Astrocyte of the spinal cord (primary cell): ENCODE data around the gene ARSB.
"Not testable (repeated sequence)": the region's sequence is repeated elsewhere in the genome, so short reads cannot be mapped to it uniquely, and the experiment has no call there.

Experiments used
- DNase-seq: peaks from one replicate; pipeline ENCODE4 v3.0.0; 2011; ENCODE audit warnings: low read depth, low spot score
- H3K4me3 ChIP-seq: 2 replicates; pipeline ENCODE4 v1.5.1; 2011; ENCODE audit warnings: low read depth, mild to moderate bottlenecking, low read length, moderate library complexity
- CTCF ChIP-seq: IDR thresholded peaks from 2 replicates; pipeline ENCODE4 v1.5.1; 2012; ENCODE audit warnings: low read depth, mild to moderate bottlenecking, low read length, inconsistent platforms
- in situ Hi-C: cut with HindIII; loops from 2 replicates; pipeline ENCODE4 v1.10.0; 2017; ENCODE audit warnings: low sequenced_read_pairs

ARSB gene

GRCh38 chr5:78879516-78879915 lies 105.6 kb downstream of the ARSB start:
- in situ Hi-C loops, result no loop called here
- no peak for DNase-seq
- H3K4me3 ChIP-seq, result no peak overlapping the region
- TF ChIP-seq CTCF, result no peak

- in situ Hi-C loops, H3K4me3 ChIP-seq, DNase-seq: not testable (repeated sequence)
These were observed 119.0 kb downstream of the ARSB start for GRCh38 chr5:78866076-78866475.

GRCh38 chr5:78858364-78858763 lies 126.7 kb downstream of the ARSB start:
- no peak for DNase-seq
- in situ Hi-C loops, result no loop called here
- TF ChIP-seq CTCF, result no peak
- H3K4me3 ChIP-seq, result no peak overlapping the region

GRCh38 chr5:78855026-78855425 lies 130.1 kb downstream of the ARSB start:
- no peak overlapping the region for H3K4me3 ChIP-seq
- no peak for TF ChIP-seq CTCF
- no peak for DNase-seq
- in situ Hi-C loops, result no loop called here

GRCh38 chr5:78851891-78852290 lies 133.2 kb downstream of the ARSB start:
- in situ Hi-C loops, DNase-seq, H3K4me3 ChIP-seq: not testable (repeated sequence)

- TF ChIP-seq CTCF, result no peak
- no peak for DNase-seq
- H3K4me3 ChIP-seq, result no peak overlapping the region
- in situ Hi-C loops, result no loop called here
These were observed 139.6 kb downstream of the ARSB start for GRCh38 chr5:78845470-78845869.

- in situ Hi-C loops, result no loop called here
- H3K4me3 ChIP-seq, result no peak overlapping the region
- no peak for TF ChIP-seq CTCF
- DNase-seq, result no peak
These were observed 141.7 kb downstream of the ARSB start for GRCh38 chr5:78843436-78843835.

- no peak for TF ChIP-seq CTCF
- H3K4me3 ChIP-seq, result no peak overlapping the region
- in situ Hi-C loops, result no loop called here
- DNase-seq, result no peak
These were observed 143.3 kb downstream of the ARSB start for GRCh38 chr5:78841767-78842166.
